Epidermal melanocyte (primary cell): ENCODE data around the gene PPP1R7.
A peak's percentile ranks its signal among the peaks of the same experiment; 100 is the strongest.

Source experiments
- DNase-seq: peaks from one replicate; pipeline ENCODE4 v3.0.0; 2011; ENCODE audit warnings: low spot score; ENCODE audit not compliant: insufficient read length

PPP1R7 gene

GRCh38 chr2:241161646-241162281, 11.5 kb downstream of the PPP1R7 start:
- DNase-seq, result no peak

- DNase-seq, result no peak
Measured at GRCh38 chr2:241163601-241164118, 13.4 kb downstream of the PPP1R7 start.

- DNase-seq, result no peak
Measured at GRCh38 chr2:241168366-241168765, 18.1 kb downstream of the PPP1R7 start.

- DNase-seq, result no peak
Measured at GRCh38 chr2:241173557-241173956, 23.3 kb downstream of the PPP1R7 start.

GRCh38 chr2:241177526-241178334, 27.5 kb downstream of the PPP1R7 start:
- DNase-seq, result no peak

GRCh38 chr2:241178961-241179360, 28.7 kb downstream of the PPP1R7 start:
- DNase-seq, result no peak

GRCh38 chr2:241179899-241180298, 29.6 kb downstream of the PPP1R7 start:
- no peak for DNase-seq

GRCh38 chr2:241180495-241180894, 30.2 kb downstream of the PPP1R7 start:
- no peak for DNase-seq

GRCh38 chr2:241182126-241182525, 31.9 kb downstream of the PPP1R7 start:
- no peak for DNase-seq

GRCh38 chr2:241182531-241183133, 32.4 kb downstream of the PPP1R7 start:
- no peak for DNase-seq

GRCh38 chr2:241183221-241183620, 33.0 kb downstream of the PPP1R7 start:
- no peak for DNase-seq

GRCh38 chr2:241184901-241185300, 34.6 kb downstream of the PPP1R7 start:
- no peak for DNase-seq

GRCh38 chr2:241185961-241186360, 35.7 kb downstream of the PPP1R7 start:
- no peak for DNase-seq

- DNase-seq, result no peak
Measured at GRCh38 chr2:241187101-241187917, 37.0 kb downstream of the PPP1R7 start.

- no peak for DNase-seq
Measured at GRCh38 chr2:241187918-241188234, 37.6 kb downstream of the PPP1R7 start.

GRCh38 chr2:241188361-241189092, 38.3 kb downstream of the PPP1R7 start, which contains the start of gene ANO7:
TSS of gene ANO7 (plus strand) at chr2:241188677. CDS start at chr2:241190064, 1,387 bp downstream.
- DNase-seq, result peak; percentile 10

GRCh38 chr2:241189093-241189855, 39.0 kb downstream of the PPP1R7 start:
- peak; percentile 3 for DNase-seq

GRCh38 chr2:241189856-241190201, 39.6 kb downstream of the PPP1R7 start:
- peak; percentile 9 for DNase-seq

GRCh38 chr2:241190291-241190981, 40.2 kb downstream of the PPP1R7 start:
- DNase-seq, result no peak
